T-helper 1 cell treated with Interleukin-12 subunit alpha and Interleukin-12 subunit beta and Interleukin-4 antibody, amounts not matched to agents 30 μg/mL and 1 μg/mL, for 36 hours (primary cell): ENCODE measurements around the gene SUSD6.
"Not testable (repeated sequence)": the region's sequence is repeated elsewhere in the genome, so short reads cannot be mapped to it uniquely, and the experiment has no call there.

Source experiments
- H3K27ac Mint-ChIP-seq: one replicate; pipeline ENCODE4 v1.8.0; 2021; ENCODE audit warnings: mild to moderate bottlenecking, mixed read lengths
- H3K27me3 Mint-ChIP-seq: one replicate; pipeline ENCODE4 v1.8.0; 2021; ENCODE audit warnings: low read depth, mixed read lengths
- H3K36me3 Mint-ChIP-seq: one replicate; pipeline ENCODE4 v1.8.0; 2021; ENCODE audit warnings: low read depth, mixed read lengths
- H3K4me1 Mint-ChIP-seq: one replicate; pipeline ENCODE4 v1.8.0; 2021; ENCODE audit warnings: low read depth, mixed read lengths
- H3K4me3 Mint-ChIP-seq: one replicate; pipeline ENCODE4 v1.8.0; 2021; ENCODE audit warnings: mild to moderate bottlenecking, moderate library complexity, mixed read lengths
- H3K9me3 Mint-ChIP-seq: one replicate; pipeline ENCODE4 v1.8.0; 2021; ENCODE audit warnings: mixed read lengths

Gene SUSD6

DNA sequence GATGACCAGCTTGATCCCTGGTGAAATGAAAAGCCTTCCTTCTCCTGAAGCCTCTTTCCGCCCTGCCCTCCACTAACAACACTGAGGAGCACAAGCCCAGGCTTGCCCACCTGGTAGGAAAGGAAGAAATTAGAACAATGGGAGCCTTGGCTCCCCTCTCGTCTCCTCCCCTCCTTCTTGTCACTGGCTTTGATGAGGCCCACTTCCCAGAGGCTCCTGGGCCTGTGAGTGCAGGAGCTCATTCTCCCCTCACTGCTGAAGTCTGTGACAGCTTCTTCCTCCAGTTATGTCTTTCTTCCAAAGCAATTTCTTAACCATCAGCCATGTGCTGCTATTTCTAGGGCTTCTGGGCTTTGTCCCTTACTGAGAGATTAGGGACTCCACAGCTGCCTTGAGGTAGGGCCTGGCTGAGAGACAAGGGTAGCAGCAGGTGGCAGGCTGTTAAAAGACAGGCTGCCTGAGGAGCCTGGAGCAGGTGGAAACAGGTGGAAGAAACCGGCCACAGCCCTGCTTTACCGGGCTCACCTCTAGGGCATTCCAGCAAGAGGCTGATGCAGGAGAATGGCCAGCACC is 101.9 kb downstream of the SUSD6 start:
- Mint-ChIP-seq H3K36me3 (peaks cover 67% of the 10 kb centered on the region), H3K9me3 (no peaks in the 10 kb centered on the region), H3K27ac (peak overlapping the region; percentile 96), H3K4me3 (peak overlapping the region; percentile 7), H3K4me1 (peaks cover 75% of the 10 kb centered on the region), H3K27me3 (no peaks in the 10 kb centered on the region)

DNA sequence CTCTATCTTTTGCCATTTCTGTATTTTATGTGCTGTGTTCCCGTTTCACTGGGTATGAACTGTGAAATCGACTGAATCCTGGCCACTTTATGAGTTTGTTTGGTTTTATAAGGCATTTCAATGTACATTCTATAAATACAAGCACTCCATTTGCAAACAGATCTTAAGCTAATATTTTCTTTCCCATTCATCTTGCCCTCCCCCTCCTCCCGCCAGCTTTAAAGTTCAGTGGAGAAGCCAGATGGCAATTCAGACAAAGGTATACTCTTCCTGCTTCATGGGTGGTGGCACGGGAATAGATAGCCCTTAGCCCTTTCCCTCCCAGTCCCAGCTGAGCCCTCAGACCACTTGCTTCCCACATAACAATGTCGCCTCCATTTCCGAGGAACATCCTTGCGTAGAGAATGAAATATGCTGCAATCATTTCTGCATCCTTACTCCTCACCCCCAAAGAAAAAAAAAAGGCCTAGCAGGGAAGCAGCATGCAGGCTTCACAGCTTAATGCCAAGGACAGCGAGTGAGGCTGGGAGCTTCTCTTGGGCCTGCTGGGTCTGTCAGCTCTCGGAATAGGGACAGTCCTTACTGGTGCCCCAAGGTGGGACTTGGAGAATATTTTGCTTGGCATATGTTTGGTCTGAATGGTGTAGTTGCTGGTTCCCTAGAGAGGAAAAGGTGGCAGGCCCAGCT is 102.7 kb downstream of the SUSD6 start:
- H3K27me3 Mint-ChIP-seq: no peaks in the 10 kb centered on the region
- H3K27ac Mint-ChIP-seq: peak overlapping the region; percentile 96
- peaks cover 74% of the 10 kb centered on the region for H3K4me1 Mint-ChIP-seq
- H3K9me3 Mint-ChIP-seq: no peaks in the 10 kb centered on the region
- peak overlapping the region; percentile 17 for H3K4me3 Mint-ChIP-seq
- peaks cover 63% of the 10 kb centered on the region for H3K36me3 Mint-ChIP-seq

DNA sequence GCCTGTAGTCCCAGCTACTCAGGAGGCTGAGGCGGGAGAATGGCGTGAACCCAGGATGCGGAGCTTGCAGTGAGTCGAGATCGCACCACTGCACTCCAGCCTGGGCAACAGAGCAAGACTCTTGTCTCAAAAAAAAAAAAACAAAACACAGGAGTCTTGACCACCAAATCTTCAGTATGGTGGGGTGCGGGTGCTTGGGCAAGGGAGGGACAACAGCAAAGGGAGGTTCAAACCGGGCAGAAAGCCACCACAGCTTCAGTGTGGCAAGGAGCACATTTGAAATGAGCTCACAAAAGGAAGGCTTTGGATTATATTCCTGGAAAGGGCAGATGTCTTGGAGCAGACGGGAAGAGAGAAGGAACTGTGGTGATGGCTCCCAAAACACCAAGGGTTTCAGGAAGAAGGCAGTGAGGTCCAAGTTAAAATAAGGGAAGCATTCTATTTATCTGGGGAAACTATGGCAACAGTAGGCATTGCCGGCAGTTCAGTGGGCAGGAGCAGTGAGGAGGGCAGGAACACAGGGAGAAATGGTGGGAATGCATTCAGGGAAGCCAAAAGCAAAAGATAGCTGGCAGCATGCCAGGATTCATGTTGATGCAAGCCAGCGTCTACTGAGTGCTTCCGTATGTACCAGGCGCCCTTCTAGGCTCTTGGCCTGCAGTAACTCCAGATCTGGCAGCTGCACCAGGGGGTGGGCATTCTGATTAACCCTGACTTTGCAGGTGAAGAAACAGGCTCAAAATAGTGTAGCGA is 104.5 kb downstream of the SUSD6 start:
- Mint-ChIP-seq H3K27ac (peak overlapping the region; percentile 95), H3K36me3 (peaks cover 54% of the 10 kb centered on the region), H3K9me3 (no peaks in the 10 kb centered on the region), H3K4me1 (peaks cover 73% of the 10 kb centered on the region), H3K27me3 (no peaks in the 10 kb centered on the region), H3K4me3 (peak overlapping the region; percentile 68)

DNA sequence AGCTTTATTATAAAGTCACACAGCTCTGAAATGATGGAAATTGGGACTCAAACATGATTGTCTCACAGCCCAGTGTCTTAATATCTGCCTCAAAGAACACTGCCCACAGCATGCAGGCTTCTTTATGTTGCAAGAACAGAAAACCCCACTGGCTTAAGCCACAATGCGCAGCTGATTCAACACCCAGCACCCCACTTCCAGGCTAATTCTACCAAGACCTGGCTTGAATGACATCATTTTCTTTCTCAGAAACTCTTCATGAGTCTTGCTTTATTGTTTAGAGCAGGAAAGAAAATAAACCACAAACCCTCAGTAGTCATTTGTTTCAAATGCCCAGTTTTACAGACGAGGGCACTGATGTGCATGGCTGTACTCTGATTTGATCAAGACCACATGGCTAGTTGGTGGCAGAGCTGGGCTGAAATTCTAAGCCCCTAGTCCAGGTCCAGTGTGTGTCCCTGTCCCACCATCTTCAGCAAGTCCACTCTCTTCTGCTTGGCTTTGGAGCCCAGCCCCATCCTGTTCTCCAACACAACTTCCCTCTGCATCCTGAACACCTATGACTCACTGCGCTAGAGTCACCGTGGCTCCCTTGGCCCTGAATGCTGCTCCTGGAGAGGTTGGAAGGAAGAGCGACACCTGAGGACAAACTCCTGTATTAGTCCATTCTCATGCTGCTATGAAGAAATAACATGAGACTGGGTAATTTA is 105.2 kb downstream of the SUSD6 start:
- peaks cover 68% of the 10 kb centered on the region for H3K4me1 Mint-ChIP-seq
- peak overlapping the region; percentile 68 for H3K4me3 Mint-ChIP-seq
- H3K27me3 Mint-ChIP-seq: no peaks in the 10 kb centered on the region
- peak overlapping the region; percentile 95 for H3K27ac Mint-ChIP-seq
- peaks cover 48% of the 10 kb centered on the region for H3K36me3 Mint-ChIP-seq
- no peaks in the 10 kb centered on the region for H3K9me3 Mint-ChIP-seq

DNA sequence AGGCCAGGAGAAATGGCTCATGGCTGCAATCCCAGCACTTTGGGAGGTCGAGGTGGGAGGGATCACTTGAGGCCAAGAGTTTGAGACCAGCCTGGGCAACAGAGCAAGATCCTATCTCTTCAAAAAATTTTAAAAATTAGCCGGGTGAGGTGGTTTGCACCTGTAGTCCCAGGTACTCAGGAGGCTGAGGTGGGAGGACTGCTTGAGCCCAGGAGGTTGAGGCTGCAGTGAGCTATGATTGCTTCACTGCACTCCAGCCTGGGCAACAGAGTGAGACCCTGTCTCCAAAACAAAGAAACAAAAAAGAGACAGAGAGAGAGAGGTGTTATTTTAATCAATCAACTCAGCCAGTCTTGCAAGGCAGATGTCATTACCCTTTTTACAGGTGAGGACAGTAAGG is 107.2 kb downstream of the SUSD6 start:
- H3K4me3 Mint-ChIP-seq: peak overlapping the region; percentile 35
- H3K4me1 Mint-ChIP-seq: peaks cover 49% of the 10 kb centered on the region
- H3K36me3 Mint-ChIP-seq: peaks cover 31% of the 10 kb centered on the region
- not testable (repeated sequence) for H3K27me3 Mint-ChIP-seq, H3K9me3 Mint-ChIP-seq
- peak overlapping the region; percentile 62 for H3K27ac Mint-ChIP-seq

DNA sequence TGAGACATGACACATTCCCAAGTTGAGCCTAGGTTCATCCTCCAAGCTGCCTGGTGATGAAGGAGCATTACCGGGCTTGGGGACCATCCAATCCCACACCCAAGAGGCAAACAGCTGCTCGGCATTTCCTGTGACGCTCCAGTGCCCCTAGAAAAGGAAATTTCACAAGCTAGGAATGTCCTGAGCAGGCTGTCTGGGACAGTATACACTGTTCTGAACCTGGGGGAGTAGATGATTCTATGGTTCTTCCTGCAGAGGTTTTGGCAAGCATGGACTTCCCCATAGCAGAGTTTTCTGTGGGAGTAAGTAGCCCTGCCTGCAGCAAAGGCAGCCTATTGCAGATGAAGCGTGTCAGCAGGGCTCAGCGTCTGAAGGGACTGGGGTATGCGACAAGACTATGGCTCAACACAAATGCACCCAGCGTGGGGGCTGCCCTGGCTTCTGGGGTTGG is 108.1 kb downstream of the SUSD6 start:
- Mint-ChIP-seq H3K27ac (peak overlapping the region; percentile 16), H3K9me3 (no peaks in the 10 kb centered on the region), H3K4me3 (no peak overlapping the region), H3K27me3 (no peaks in the 10 kb centered on the region), H3K4me1 (peaks cover 41% of the 10 kb centered on the region), H3K36me3 (peaks cover 24% of the 10 kb centered on the region)

DNA sequence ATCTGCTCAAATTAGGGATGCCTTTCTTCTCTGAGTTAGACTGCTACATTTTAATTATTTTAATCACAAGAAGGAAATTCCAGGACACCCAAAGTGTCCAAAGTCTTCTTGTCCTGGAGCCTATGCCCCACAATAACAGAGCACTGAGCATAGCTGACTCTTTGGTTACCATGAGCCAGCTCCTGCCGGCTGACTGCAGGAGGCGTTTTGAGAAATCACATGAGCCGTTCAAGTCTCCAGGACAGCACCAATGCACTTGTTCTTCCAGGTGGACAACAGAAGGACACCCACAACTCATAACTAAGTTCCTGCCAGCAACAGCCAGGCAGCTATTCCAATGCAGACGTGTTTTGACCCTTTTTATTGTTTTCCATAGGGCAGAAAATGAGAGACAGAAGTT is 109.5 kb downstream of the SUSD6 start:
- H3K27ac Mint-ChIP-seq: no peak overlapping the region
- no peaks in the 10 kb centered on the region for H3K9me3 Mint-ChIP-seq
- peaks cover 17% of the 10 kb centered on the region for H3K36me3 Mint-ChIP-seq
- H3K27me3 Mint-ChIP-seq: no peaks in the 10 kb centered on the region
- peaks cover 38% of the 10 kb centered on the region for H3K4me1 Mint-ChIP-seq
- H3K4me3 Mint-ChIP-seq: no peak overlapping the region

DNA sequence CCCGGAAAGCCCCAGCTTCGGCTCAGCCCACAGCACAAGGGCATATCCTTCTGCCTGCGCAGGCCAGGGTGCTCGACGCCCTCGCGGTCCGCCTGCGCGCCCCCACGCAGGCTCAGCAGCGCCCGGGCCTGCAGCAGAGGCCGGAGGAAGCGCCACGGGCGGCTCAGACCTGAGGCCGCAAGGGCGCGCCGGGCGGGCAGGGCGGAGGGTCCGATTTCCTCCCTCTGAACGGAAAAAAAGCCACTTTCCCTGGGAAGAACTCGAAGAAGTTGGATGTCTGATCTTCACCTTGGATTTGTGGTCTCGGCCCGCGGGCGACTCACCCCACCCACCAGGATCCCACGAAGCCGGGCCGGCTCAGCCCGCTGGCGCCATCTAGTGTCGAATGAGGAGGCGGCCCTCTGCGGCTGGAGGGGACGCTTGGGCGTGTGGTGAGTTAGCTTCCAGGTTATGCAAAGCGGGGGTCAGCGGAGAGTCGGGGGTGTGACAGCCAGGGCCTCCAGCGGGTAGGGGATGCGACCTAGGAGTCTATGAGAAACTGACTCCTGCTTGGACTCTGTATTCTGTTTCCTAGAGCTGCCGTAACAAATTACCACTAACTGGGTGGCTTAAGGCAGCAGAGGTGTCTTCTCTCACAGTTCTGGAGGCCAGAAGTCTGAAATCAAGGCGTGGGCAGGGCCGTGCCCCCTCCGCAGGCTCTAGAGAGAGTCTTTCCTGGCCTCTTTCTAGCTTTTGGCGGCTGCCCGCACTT is 115.5 kb downstream of the SUSD6 start:
- H3K36me3 Mint-ChIP-seq: peaks cover 1% of the 10 kb centered on the region
- peak overlapping the region; percentile 66 for H3K4me3 Mint-ChIP-seq
- peaks cover 1% of the 10 kb centered on the region for H3K27me3 Mint-ChIP-seq
- peak overlapping the region; percentile 72 for H3K27ac Mint-ChIP-seq
- H3K4me1 Mint-ChIP-seq: peaks cover 37% of the 10 kb centered on the region
- H3K9me3 Mint-ChIP-seq: no peaks in the 10 kb centered on the region

DNA sequence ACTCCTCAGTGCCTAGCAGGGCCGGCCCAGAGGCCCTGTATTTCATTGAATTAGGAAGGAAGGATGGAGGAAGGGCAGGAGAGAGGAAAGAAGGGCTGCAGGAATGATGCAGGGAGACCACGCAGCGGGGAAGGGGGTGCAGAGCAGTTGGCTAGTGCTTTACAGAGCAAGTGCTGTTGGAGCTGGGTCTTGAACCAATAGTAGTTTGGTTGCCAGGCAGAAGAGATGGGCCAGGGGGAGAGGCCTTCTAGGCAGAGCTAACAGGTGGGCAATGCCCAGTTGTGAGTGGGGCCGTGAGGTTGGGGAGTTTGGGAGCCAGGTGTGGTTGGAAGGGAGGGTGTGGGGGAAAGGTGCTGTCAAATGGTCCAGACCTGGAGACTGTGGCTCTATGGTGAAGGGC is 116.5 kb downstream of the SUSD6 start:
- peaks cover 37% of the 10 kb centered on the region for H3K4me1 Mint-ChIP-seq
- H3K27ac Mint-ChIP-seq: peak overlapping the region; percentile 72

DNA sequence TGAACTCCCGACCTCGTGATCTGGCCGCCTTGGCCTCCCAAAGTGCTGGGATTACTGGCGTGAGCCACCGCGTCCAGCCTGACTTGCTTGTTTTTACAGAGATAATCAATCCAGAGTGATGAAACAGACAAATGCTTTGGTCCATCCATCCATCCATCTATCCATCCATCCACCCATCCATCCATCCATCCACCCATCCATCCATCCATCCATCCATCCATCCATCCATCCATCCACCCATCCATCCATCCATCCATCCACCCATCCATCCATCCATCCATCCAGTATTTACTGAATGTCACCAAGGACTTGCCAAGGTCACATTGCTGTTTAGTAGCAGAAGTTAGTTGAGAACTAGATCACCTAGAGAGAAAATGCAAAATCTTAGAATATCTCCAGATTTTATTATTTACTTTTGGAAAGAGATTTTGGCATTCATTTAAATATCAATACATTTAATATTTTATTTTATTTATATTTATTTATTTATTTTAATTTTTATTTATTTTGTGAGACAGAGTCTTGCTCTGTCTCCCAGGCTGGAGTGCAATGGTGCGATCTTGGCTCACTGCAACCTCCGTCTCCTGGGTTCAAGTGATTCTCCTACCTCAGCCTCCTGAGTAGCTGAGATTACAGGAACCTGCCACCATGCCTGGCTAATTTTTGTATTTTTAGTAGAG is 120.7 kb downstream of the SUSD6 start:
- H3K9me3 Mint-ChIP-seq, H3K36me3 Mint-ChIP-seq, H3K4me3 Mint-ChIP-seq, H3K27ac Mint-ChIP-seq: not testable (repeated sequence)
- Mint-ChIP-seq H3K4me1 (peaks cover 24% of the 10 kb centered on the region), H3K27me3 (peaks cover 15% of the 10 kb centered on the region)

More for the DNA sequence above, 116.5 kb downstream of the SUSD6 start:
- H3K27me3 Mint-ChIP-seq: peaks cover 4% of the 10 kb centered on the region
- peak overlapping the region; percentile 66 for H3K4me3 Mint-ChIP-seq
- H3K36me3 Mint-ChIP-seq: no peaks in the 10 kb centered on the region
- H3K9me3 Mint-ChIP-seq: no peaks in the 10 kb centered on the region

DNA sequence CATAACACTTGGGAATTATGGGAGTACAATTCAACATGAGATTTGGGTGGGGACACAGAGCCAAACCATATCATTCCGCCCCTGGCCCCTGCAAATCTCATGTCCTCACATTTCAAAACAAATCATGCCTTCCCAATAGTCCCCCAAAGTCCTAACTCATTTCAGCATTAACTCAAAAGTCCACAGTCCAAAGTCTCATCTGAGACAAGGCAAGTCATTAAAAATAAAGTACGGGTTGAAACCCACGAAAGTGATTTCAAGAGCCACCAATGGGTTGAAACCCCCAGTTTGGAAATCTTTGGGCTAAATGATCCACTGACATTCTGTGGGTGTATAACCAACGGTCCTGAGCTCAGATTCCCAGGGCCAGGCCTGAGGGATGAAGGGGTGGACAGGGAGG is 125.0 kb downstream of the SUSD6 start:
- not testable (repeated sequence) for H3K36me3 Mint-ChIP-seq, H3K9me3 Mint-ChIP-seq, H3K27ac Mint-ChIP-seq, H3K4me1 Mint-ChIP-seq, H3K4me3 Mint-ChIP-seq
- peaks cover 15% of the 10 kb centered on the region for H3K27me3 Mint-ChIP-seq

DNA sequence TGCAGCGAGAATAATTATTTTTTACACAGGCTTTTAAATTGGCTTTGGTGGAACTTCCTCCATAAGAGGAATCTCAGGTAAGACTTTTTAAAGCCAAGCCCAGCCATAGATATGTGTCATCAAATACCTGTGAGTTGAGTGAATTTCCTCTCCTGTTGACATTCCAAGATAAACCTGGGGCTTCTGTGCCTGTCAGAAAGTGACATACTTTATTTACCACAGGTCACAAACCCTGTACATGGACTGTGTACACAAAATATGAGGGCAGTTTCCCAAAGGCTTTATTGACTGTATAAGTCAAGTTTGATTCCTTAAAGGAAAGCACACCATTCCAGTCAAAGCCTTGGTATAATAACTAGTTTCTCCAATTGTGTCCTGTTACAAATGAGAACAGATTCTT is 129.7 kb downstream of the SUSD6 start:
- no peaks in the 10 kb centered on the region for H3K27me3 Mint-ChIP-seq

DNA sequence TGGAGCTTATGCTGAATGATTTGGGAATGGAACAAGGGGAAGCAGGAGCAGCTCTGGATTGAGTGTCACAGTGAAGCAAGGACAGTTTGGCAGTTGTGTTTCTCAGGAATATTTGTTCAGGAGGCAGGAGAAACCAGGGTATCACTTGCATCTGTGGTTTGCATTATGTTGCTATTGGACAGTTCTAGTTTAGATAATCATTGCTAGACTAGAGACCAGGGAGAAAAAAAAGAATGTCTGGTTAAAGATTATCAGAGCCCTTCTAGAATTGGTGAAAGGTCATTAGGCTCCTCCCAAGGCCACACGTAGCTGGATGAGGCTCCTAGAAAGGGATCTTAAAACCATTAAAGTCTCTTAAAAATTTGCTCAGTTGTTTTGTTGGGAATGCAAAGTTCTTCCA is 138.6 kb downstream of the SUSD6 start:
- Mint-ChIP-seq H3K9me3 (no peaks in the 10 kb centered on the region), H3K27ac (no peak overlapping the region), H3K27me3 (no peaks in the 10 kb centered on the region), H3K36me3 (peaks cover 4% of the 10 kb centered on the region), H3K4me3 (no peak overlapping the region), H3K4me1 (peaks cover 4% of the 10 kb centered on the region)

More for the DNA sequence above, 129.7 kb downstream of the SUSD6 start:
- H3K4me1 Mint-ChIP-seq: no peaks in the 10 kb centered on the region
- H3K36me3 Mint-ChIP-seq: peaks cover 2% of the 10 kb centered on the region
- no peak overlapping the region for H3K4me3 Mint-ChIP-seq
- H3K9me3 Mint-ChIP-seq: peaks cover 5% of the 10 kb centered on the region
- H3K27ac Mint-ChIP-seq: no peak overlapping the region
